Peyer's patch (tissue), 4 donors: ENCODE results near the gene DOCK2.

Experiments
- POLR2A ChIP-seq, 2 donors: fragments of 450-650 bp; IDR thresholded peaks; one replicate each; pipeline ENCODE4 v1.5.1; 2017; ENCODE audit warnings: antibody characterized with exemption in 2 of 2, mild to moderate bottlenecking in 2 of 2, moderate library complexity in 2 of 2
- TF ChIP-seq, protein P1 (sequence below), 6 experiments: fragments of 450-650 bp in 4 of 6; fragments of 200-600 bp in 2 of 6; sonication (generic) in 1 of 6; IDR thresholded peaks; one replicate each; pipeline ENCODE4 v1.5.1; 2017 to 2019; ENCODE audit warnings: antibody characterized with exemption in 6 of 6, mild to moderate bottlenecking in 3 of 6, moderate library complexity in 1 of 6

DNA sequence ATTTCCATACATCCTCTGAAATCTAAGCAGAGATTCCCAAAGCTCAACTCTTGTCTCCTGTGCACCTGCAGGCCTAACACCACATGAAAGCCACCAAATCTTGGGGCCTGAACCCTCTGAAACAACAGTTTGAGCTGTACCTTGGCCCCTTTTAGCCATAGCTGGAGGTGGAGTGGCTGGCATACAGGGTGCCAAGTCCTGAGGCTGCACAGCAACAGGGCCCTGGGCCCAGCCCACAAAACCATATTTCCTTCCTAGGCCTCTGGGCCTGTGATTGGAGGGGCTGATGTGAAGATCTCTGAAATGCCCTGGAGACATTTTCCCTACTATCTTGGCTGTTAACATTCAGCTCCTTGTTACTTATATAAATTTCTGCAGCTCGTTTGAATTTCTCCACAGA is 26.5 kb downstream of the DOCK2 start:
- no peak for TF ChIP-seq POLR2A (IDR thresholded peaks at IDR 0.05)
- TF ChIP-seq, protein P1, sequence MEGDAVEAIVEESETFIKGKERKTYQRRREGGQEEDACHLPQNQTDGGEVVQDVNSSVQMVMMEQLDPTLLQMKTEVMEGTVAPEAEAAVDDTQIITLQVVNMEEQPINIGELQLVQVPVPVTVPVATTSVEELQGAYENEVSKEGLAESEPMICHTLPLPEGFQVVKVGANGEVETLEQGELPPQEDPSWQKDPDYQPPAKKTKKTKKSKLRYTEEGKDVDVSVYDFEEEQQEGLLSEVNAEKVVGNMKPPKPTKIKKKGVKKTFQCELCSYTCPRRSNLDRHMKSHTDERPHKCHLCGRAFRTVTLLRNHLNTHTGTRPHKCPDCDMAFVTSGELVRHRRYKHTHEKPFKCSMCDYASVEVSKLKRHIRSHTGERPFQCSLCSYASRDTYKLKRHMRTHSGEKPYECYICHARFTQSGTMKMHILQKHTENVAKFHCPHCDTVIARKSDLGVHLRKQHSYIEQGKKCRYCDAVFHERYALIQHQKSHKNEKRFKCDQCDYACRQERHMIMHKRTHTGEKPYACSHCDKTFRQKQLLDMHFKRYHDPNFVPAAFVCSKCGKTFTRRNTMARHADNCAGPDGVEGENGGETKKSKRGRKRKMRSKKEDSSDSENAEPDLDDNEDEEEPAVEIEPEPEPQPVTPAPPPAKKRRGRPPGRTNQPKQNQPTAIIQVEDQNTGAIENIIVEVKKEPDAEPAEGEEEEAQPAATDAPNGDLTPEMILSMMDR (IDR thresholded peaks at IDR 0.05): no peak
